Limb (tissue), 2 donors: ENCODE results near the gene MOCS1.

ENCODE experiments used
- DNase-seq, 2 donors: peaks; one replicate each; pipeline ENCODE4 v3.0.0-alpha.2; 2016; ENCODE audit errors: extremely low spot score in 2 of 2

The MOCS1 gene

GRCh38 chr6:39902786-39903465, 31.3 kb downstream of the MOCS1 start:
- DNase-seq: no peak

- no peak for DNase-seq
Measured at GRCh38 chr6:39902136-39902535, 32.1 kb downstream of the MOCS1 start.

GRCh38 chr6:39901670-39902069, 32.6 kb downstream of the MOCS1 start:
- DNase-seq: no peak

GRCh38 chr6:39901116-39901655, 33.1 kb downstream of the MOCS1 start:
- no peak for DNase-seq

GRCh38 chr6:39899554-39900295, 34.5 kb downstream of the MOCS1 start:
- DNase-seq: peak in 1 of 2 donors; percentile 7

- no peak for DNase-seq
Measured at GRCh38 chr6:39898625-39899024, 35.6 kb downstream of the MOCS1 start.

- DNase-seq: no peak
Measured at GRCh38 chr6:39897698-39898097, 36.6 kb downstream of the MOCS1 start.

- DNase-seq: no peak
Measured at GRCh38 chr6:39896701-39897100, 37.6 kb downstream of the MOCS1 start.

GRCh38 chr6:39893286-39893685, 41.0 kb downstream of the MOCS1 start:
- no peak for DNase-seq

- DNase-seq: peak; percentile 44 to 79
Measured at GRCh38 chr6:39892490-39893129, 41.7 kb downstream of the MOCS1 start.

GRCh38 chr6:39891976-39892375, 42.3 kb downstream of the MOCS1 start:
- no peak for DNase-seq

- no peak for DNase-seq
Measured at GRCh38 chr6:39891353-39891752, 42.9 kb downstream of the MOCS1 start.

GRCh38 chr6:39889229-39889628, 45.0 kb downstream of the MOCS1 start:
- DNase-seq: no peak

GRCh38 chr6:39887692-39888450, 46.4 kb downstream of the MOCS1 start:
- DNase-seq: peak; percentile 57 to 70

- DNase-seq: no peak
Measured at GRCh38 chr6:39886871-39887270, 47.4 kb downstream of the MOCS1 start.

- no peak for DNase-seq
Measured at GRCh38 chr6:39885691-39886090, 48.6 kb downstream of the MOCS1 start.

- DNase-seq: no peak
Measured at GRCh38 chr6:39884696-39885095, 49.6 kb downstream of the MOCS1 start.

GRCh38 chr6:39882531-39882899, 51.7 kb downstream of the MOCS1 start:
- peak; percentile 83 to 85 for DNase-seq

- peak in 1 of 2 donors; percentile 31 for DNase-seq
Measured at GRCh38 chr6:39881851-39882530, 52.3 kb downstream of the MOCS1 start.

GRCh38 chr6:39880594-39880993, 53.7 kb downstream of the MOCS1 start:
- no peak for DNase-seq

GRCh38 chr6:39879535-39879934, 54.7 kb downstream of the MOCS1 start:
- DNase-seq: no peak
